Muscle layer of colon (tissue), 2 donors: ENCODE measurements around the gene SLC44A2.
A peak's percentile ranks its signal among the peaks of the same experiment; 100 is the strongest.

Experiments
- H3K27ac ChIP-seq: one replicate; pipeline ENCODE4 v1.7.0; 2013; ENCODE audit warnings: low read depth, mild to moderate bottlenecking, low read length, moderate library complexity
- H3K27me3 ChIP-seq, 2 donors: one replicate each; pipeline ENCODE4 v1.7.0; 2013; ENCODE audit warnings: low read length in 2 of 2, mild to moderate bottlenecking in 2 of 2; ENCODE audit not compliant: insufficient read depth in 2 of 2, control insufficient read depth in 1 of 2
- H3K36me3 ChIP-seq: one replicate; pipeline ENCODE4 v1.7.0; 2013; ENCODE audit warnings: mild to moderate bottlenecking, low read length; ENCODE audit not compliant: insufficient read depth
- H3K4me1 ChIP-seq: one replicate; pipeline ENCODE4 v1.7.0; 2013; ENCODE audit warnings: mild to moderate bottlenecking, low read length; ENCODE audit not compliant: insufficient read depth
- H3K4me3 ChIP-seq, 2 donors: one replicate each; pipeline ENCODE4 v1.7.0; 2013; ENCODE audit warnings: low read length in 2 of 2, low read depth in 1 of 2, mild to moderate bottlenecking in 1 of 2, moderate library complexity in 1 of 2
- H3K9ac ChIP-seq: one replicate; pipeline ENCODE4 v1.7.0; 2013; ENCODE audit warnings: low read length
- H3K9me3 ChIP-seq: one replicate; pipeline ENCODE4 v1.7.0; 2013; ENCODE audit warnings: mild to moderate bottlenecking, low read length
- donor health status: abdominal sarcoma.
- donor health status: Adenocarcinoma of cecum.

SLC44A2 gene

GRCh38 chr19:10618846-10619245, 6.5 kb upstream of the SLC44A2 start:
- no peak overlapping the region for H3K9ac ChIP-seq
- H3K27me3 ChIP-seq, result no peaks in the 10 kb centered on the region
- no peak overlapping the region for H3K4me3 ChIP-seq
- no peaks in the 10 kb centered on the region for H3K4me1 ChIP-seq
- no peaks in the 10 kb centered on the region for H3K36me3 ChIP-seq
- H3K27ac ChIP-seq, result no peak overlapping the region
- H3K9me3 ChIP-seq, result no peaks in the 10 kb centered on the region

- Histone ChIP-seq H3K27me3 (no peaks in the 10 kb centered on the region), H3K9me3 (no peaks in the 10 kb centered on the region), H3K27ac (no peak overlapping the region), H3K36me3 (no peaks in the 10 kb centered on the region), H3K4me1 (peaks cover 8% of the 10 kb centered on the region), H3K9ac (no peak overlapping the region), H3K4me3 (no peak overlapping the region)
Observed at GRCh38 chr19:10620786-10621185, 4.6 kb upstream of the SLC44A2 start.

- Histone ChIP-seq H3K9me3 (no peaks in the 10 kb centered on the region), H3K27ac (no peak overlapping the region), H3K9ac (no peak overlapping the region), H3K4me3 (no peak overlapping the region), H3K36me3 (no peaks in the 10 kb centered on the region), H3K4me1 (peaks cover 11% of the 10 kb centered on the region), H3K27me3 (no peaks in the 10 kb centered on the region)
Observed at GRCh38 chr19:10621966-10622365, 3.4 kb upstream of the SLC44A2 start.

- Histone ChIP-seq H3K4me3 (peak overlapping the region; percentile 50 to 74), H3K36me3 (peaks cover 7% of the 10 kb centered on the region), H3K9ac (no peak overlapping the region), H3K27ac (no peak overlapping the region), H3K4me1 (peaks cover 11% of the 10 kb centered on the region), H3K9me3 (no peaks in the 10 kb centered on the region), H3K27me3 (no peaks in the 10 kb centered on the region)
Observed at GRCh38 chr19:10624585-10624984, 768 bp upstream of the SLC44A2 start.

GRCh38 chr19:10625762-10626138, 397 bp downstream of the SLC44A2 start:
- peak overlapping the region; percentile 49 for H3K27ac ChIP-seq
- peak overlapping the region; percentile 65 for H3K9ac ChIP-seq
- H3K36me3 ChIP-seq, result peaks cover 7% of the 10 kb centered on the region
- H3K9me3 ChIP-seq, result no peaks in the 10 kb centered on the region
- H3K4me1 ChIP-seq, result peaks cover 11% of the 10 kb centered on the region
- peak overlapping the region; percentile 50 to 56 for H3K4me3 ChIP-seq
- H3K27me3 ChIP-seq, result no peaks in the 10 kb centered on the region

GRCh38 chr19:10631874-10632273, 6.5 kb downstream of the SLC44A2 start:
- Histone ChIP-seq H3K4me3 (no peak overlapping the region), H3K36me3 (peaks cover 24% of the 10 kb centered on the region)

GRCh38 chr19:10634430-10634829, 9.1 kb downstream of the SLC44A2 start:
- Histone ChIP-seq H3K27me3 (no peaks in the 10 kb centered on the region), H3K36me3 (peaks cover 26% of the 10 kb centered on the region), H3K9me3 (no peaks in the 10 kb centered on the region), H3K4me1 (no peaks in the 10 kb centered on the region), H3K27ac (no peak overlapping the region), H3K9ac (no peak overlapping the region), H3K4me3 (no peak overlapping the region)

More at GRCh38 chr19:10631874-10632273, 6.5 kb downstream of the SLC44A2 start:
- Histone ChIP-seq H3K4me1 (no peaks in the 10 kb centered on the region), H3K27me3 (no peaks in the 10 kb centered on the region), H3K27ac (no peak overlapping the region), H3K9me3 (no peaks in the 10 kb centered on the region), H3K9ac (no peak overlapping the region)

GRCh38 chr19:10634963-10635362, 9.6 kb downstream of the SLC44A2 start:
- no peaks in the 10 kb centered on the region for H3K9me3 ChIP-seq
- no peaks in the 10 kb centered on the region for H3K4me1 ChIP-seq
- H3K27me3 ChIP-seq, result no peaks in the 10 kb centered on the region
- H3K4me3 ChIP-seq, result no peak overlapping the region
- no peak overlapping the region for H3K9ac ChIP-seq
- H3K36me3 ChIP-seq, result peaks cover 26% of the 10 kb centered on the region
- H3K27ac ChIP-seq, result no peak overlapping the region

- Histone ChIP-seq H3K27me3 (no peaks in the 10 kb centered on the region), H3K4me1 (no peaks in the 10 kb centered on the region), H3K9ac (no peak overlapping the region), H3K36me3 (peaks cover 33% of the 10 kb centered on the region), H3K4me3 (no peak overlapping the region), H3K27ac (no peak overlapping the region), H3K9me3 (no peaks in the 10 kb centered on the region)
Observed at GRCh38 chr19:10636304-10636972, 11.1 kb downstream of the SLC44A2 start.

- H3K4me1 ChIP-seq, result no peaks in the 10 kb centered on the region
- no peak overlapping the region for H3K27ac ChIP-seq
- no peak overlapping the region for H3K4me3 ChIP-seq
- H3K9ac ChIP-seq, result no peak overlapping the region
- H3K9me3 ChIP-seq, result no peaks in the 10 kb centered on the region
- H3K36me3 ChIP-seq, result peaks cover 31% of the 10 kb centered on the region
- H3K27me3 ChIP-seq, result no peaks in the 10 kb centered on the region
Observed at GRCh38 chr19:10637894-10638293, 12.5 kb downstream of the SLC44A2 start.

GRCh38 chr19:10639836-10640235, 14.5 kb downstream of the SLC44A2 start:
- H3K9me3 ChIP-seq, result no peaks in the 10 kb centered on the region
- no peak overlapping the region for H3K9ac ChIP-seq
- no peak overlapping the region for H3K4me3 ChIP-seq
- H3K27ac ChIP-seq, result no peak overlapping the region
- H3K36me3 ChIP-seq, result peaks cover 34% of the 10 kb centered on the region
- peaks cover 10% of the 10 kb centered on the region for H3K4me1 ChIP-seq
- no peaks in the 10 kb centered on the region for H3K27me3 ChIP-seq

- H3K36me3 ChIP-seq, result peaks cover 29% of the 10 kb centered on the region
- peaks cover 10% of the 10 kb centered on the region for H3K4me1 ChIP-seq
- no peak overlapping the region for H3K27ac ChIP-seq
- no peaks in the 10 kb centered on the region for H3K27me3 ChIP-seq
- H3K9me3 ChIP-seq, result no peaks in the 10 kb centered on the region
- no peak overlapping the region for H3K9ac ChIP-seq
- H3K4me3 ChIP-seq, result no peak overlapping the region
Observed at GRCh38 chr19:10640361-10640760, 15.0 kb downstream of the SLC44A2 start.
